WTC11 (cell line): ENCODE results near the gene EYA2. TPM values are rescaled to one million over a fixed set of nuclear protein-coding genes. Genes with fewer than 3 reads are reported as not detected.

Source experiments
- ATAC-seq: fragments of 200-7000 bp; cut with Tn5 transposase; 2 replicates; pipeline ENCODE4 v1.10.0; 2021; ENCODE audit warnings: mild to moderate bottlenecking, moderate library complexity
- CTCF ChIA-PET: fragments of 300-600 bp; sonication (Branson Sonifier 250); formaldehyde crosslinking; loops from one replicate; lab custom pipeline; 2021; ENCODE audit warnings: antibody characterized with exemption; lab: Charles Lee
- POLR2A ChIA-PET: fragments of 350-600 bp; sonication (Branson Sonifier 250); formaldehyde crosslinking; loops from one replicate; lab custom pipeline; 2021; ENCODE audit warnings: antibody characterized with exemption; lab: Charles Lee
- DNase-seq: peaks from one replicate; pipeline ENCODE4 v3.0.0; 2021; ENCODE audit warnings: low spot score
- H3K27ac Mint-ChIP-seq: 2 replicates; pipeline ENCODE4 v1.8.0; 2021; ENCODE audit warnings: mixed read lengths
- H3K27me3 Mint-ChIP-seq: 2 replicates; pipeline ENCODE4 v1.8.0; 2021; ENCODE audit warnings: low read depth, mild to moderate bottlenecking, moderate library complexity, mixed read lengths
- H3K36me3 Mint-ChIP-seq: 2 replicates; pipeline ENCODE4 v1.8.0; 2021; ENCODE audit warnings: mixed read lengths
- H3K4me1 Mint-ChIP-seq: 2 replicates; pipeline ENCODE4 v1.8.0; 2022; ENCODE audit warnings: mixed read lengths
- H3K4me3 Mint-ChIP-seq: 2 replicates; pipeline ENCODE4 v1.8.0; 2021; ENCODE audit warnings: mild to moderate bottlenecking, moderate library complexity, mixed read lengths
- H3K9me3 Mint-ChIP-seq: 2 replicates; pipeline ENCODE4 v1.8.0; 2021; ENCODE audit warnings: mixed read lengths
- CDX4 ChIP-seq: fragments of 250-450 bp; sonication (Bioruptor Pico); IDR thresholded peaks from 2 replicates; pipeline ENCODE4 v1.9.0; 2021; ENCODE audit warnings: moderate library complexity, mild to moderate bottlenecking, inconsistent platforms, borderline replicate concordance
- ELF4 ChIP-seq: sonication (generic); formaldehyde crosslinking; IDR thresholded peaks from 2 replicates; pipeline ENCODE4 v1.8.1; 2022; ENCODE audit warnings: low read depth, mild to moderate bottlenecking, moderate library complexity, missing genetic modification reagents
- ERG ChIP-seq: fragments of 250-450 bp; sonication (Bioruptor Pico); IDR thresholded peaks from 2 replicates; pipeline ENCODE4 v1.8.0; 2021; ENCODE audit warnings: mild to moderate bottlenecking
- FOXP4 ChIP-seq: sonication (generic); formaldehyde crosslinking; IDR thresholded peaks from 2 replicates; pipeline ENCODE4 v1.8.0; 2022; ENCODE audit warnings: mild to moderate bottlenecking, missing genetic modification reagents
- GRHL2 ChIP-seq: fragments of 250-450 bp; sonication (Bioruptor Pico); IDR thresholded peaks from 2 replicates; pipeline ENCODE4 v1.8.0; 2022; ENCODE audit warnings: mild to moderate bottlenecking, moderate library complexity; ENCODE audit not compliant: insufficient replicate concordance, severe bottlenecking
- IRF1 ChIP-seq: sonication (generic); formaldehyde crosslinking; IDR thresholded peaks from 2 replicates; pipeline ENCODE4 v1.8.0; 2023; ENCODE audit warnings: missing genetic modification reagents
- IRF2 ChIP-seq: sonication (generic); formaldehyde crosslinking; IDR thresholded peaks from 2 replicates; pipeline ENCODE4 v1.8.0; 2022; ENCODE audit warnings: low read depth, missing genetic modification reagents, borderline replicate concordance
- MXD4 ChIP-seq: fragments of 250-450 bp; sonication (Bioruptor Pico); IDR thresholded peaks from 2 replicates; pipeline ENCODE4 v1.8.0; 2021; ENCODE audit warnings: mild to moderate bottlenecking, moderate library complexity, borderline replicate concordance
- MYBL2 ChIP-seq: sonication (generic); formaldehyde crosslinking; IDR thresholded peaks from 2 replicates; pipeline ENCODE4 v1.8.1; 2023; ENCODE audit warnings: mild to moderate bottlenecking, moderate library complexity, missing genetic modification reagents
- NFE2L1 ChIP-seq: sonication (generic); formaldehyde crosslinking; IDR thresholded peaks from 2 replicates; pipeline ENCODE4 v1.8.1; 2023; ENCODE audit warnings: missing genetic modification reagents
- NR1H2 ChIP-seq: sonication (generic); formaldehyde crosslinking; IDR thresholded peaks from 2 replicates; pipeline ENCODE4 v1.9.0; 2021; ENCODE audit warnings: mild to moderate bottlenecking, moderate library complexity, missing genetic modification reagents
- SMAD3 ChIP-seq: sonication (generic); formaldehyde crosslinking; IDR thresholded peaks from 2 replicates; pipeline ENCODE4 v1.8.0; 2022; ENCODE audit warnings: missing genetic modification reagents, mild to moderate bottlenecking, borderline replicate concordance
- SMAD4 ChIP-seq: sonication (generic); formaldehyde crosslinking; IDR thresholded peaks from 2 replicates; pipeline ENCODE4 v1.8.0; 2022; ENCODE audit warnings: mild to moderate bottlenecking, missing genetic modification reagents
- SP1 ChIP-seq: sonication (generic); formaldehyde crosslinking; conservative IDR thresholded peaks from 2 replicates; pipeline ENCODE4 v1.8.1; 2022; ENCODE audit warnings: missing genetic modification reagents
- STAT6 ChIP-seq: sonication (generic); formaldehyde crosslinking; conservative IDR thresholded peaks from 2 replicates; pipeline ENCODE4 v1.8.1; 2023; ENCODE audit warnings: mild to moderate bottlenecking, low read depth, missing genetic modification reagents, moderate library complexity
- TCF7 ChIP-seq: sonication (generic); formaldehyde crosslinking; IDR thresholded peaks from 2 replicates; pipeline ENCODE4 v1.8.0; 2022; ENCODE audit warnings: mild to moderate bottlenecking, low read depth, missing genetic modification reagents, moderate library complexity
- ZNF219 ChIP-seq: sonication (generic); formaldehyde crosslinking; IDR thresholded peaks from 2 replicates; pipeline ENCODE4 v1.8.0; 2023; ENCODE audit warnings: missing genetic modification reagents, mild to moderate bottlenecking, borderline replicate concordance
- ZNF416 ChIP-seq: fragments of 250-450 bp; sonication (Bioruptor Pico); IDR thresholded peaks from 2 replicates; pipeline ENCODE4 v1.9.0; 2021; ENCODE audit warnings: mild to moderate bottlenecking, inconsistent platforms
- ZNF423 ChIP-seq: fragments of 250-450 bp; sonication (Bioruptor Pico); IDR thresholded peaks from 2 replicates; pipeline ENCODE4 v2.1.2; 2022; ENCODE audit warnings: mild to moderate bottlenecking, moderate library complexity
- ZNF532 ChIP-seq: fragments of 250-450 bp; sonication (Bioruptor Pico); IDR thresholded peaks from 2 replicates; pipeline ENCODE4 v1.9.0; 2021; ENCODE audit warnings: mild to moderate bottlenecking, borderline replicate concordance
- total RNA-seq: library from RNA; stranded (reverse); gene quantifications from 3 replicates; pipeline ENCODE4 v1.2.3, GENCODE V29; 2021

The EYA2 gene
- total RNA-seq, 1 experiment from 2014 or later: 1.5 TPM

- Mint-ChIP-seq H3K27me3 (no peaks in the 10 kb centered on the region), H3K4me3 (no peak overlapping the region), H3K4me1 (no peaks in the 10 kb centered on the region), H3K9me3 (peaks cover 16% of the 10 kb centered on the region), H3K36me3 (no peaks in the 10 kb centered on the region), H3K27ac (no peak overlapping the region)
- ATAC-seq (no peak), DNase-seq (no peak)
- CTCF ChIA-PET: no interaction called here
- POLR2A ChIA-PET: no interaction called here
- no peak for TF ChIP-seq MXD4
- TF ChIP-seq NFE2L1 (CRISPR knock-in tag): no peak
- no peak for TF ChIP-seq ELF4 (CRISPR knock-in tag)
- TF ChIP-seq ERG: no peak
- TF ChIP-seq ZNF423 (CRISPR knock-in tag): peak; percentile 99
Observed at GRCh38 chr20:47040506-47041125, 146.0 kb downstream of the EYA2 start.

GRCh38 chr20:47041396-47041899 lies 146.8 kb downstream of the EYA2 start:
- no peak overlapping the region for H3K27ac Mint-ChIP-seq
- H3K4me1 Mint-ChIP-seq: no peaks in the 10 kb centered on the region
- no peak for ATAC-seq
- no peak overlapping the region for H3K4me3 Mint-ChIP-seq
- H3K9me3 Mint-ChIP-seq: peaks cover 24% of the 10 kb centered on the region
- no peaks in the 10 kb centered on the region for H3K36me3 Mint-ChIP-seq
- ChIA-PET CTCF (no interaction called here), POLR2A (no interaction called here)
- H3K27me3 Mint-ChIP-seq: no peaks in the 10 kb centered on the region
- DNase-seq: no peak
- TF ChIP-seq CDX4 (CRISPR knock-in tag) (no peak), IRF1 (CRISPR knock-in tag) (no peak), SMAD4 (CRISPR knock-in tag) (no peak), ZNF219 (CRISPR knock-in tag) (no peak), STAT6 (CRISPR knock-in tag) (no peak), MYBL2 (no peak), NR1H2 (no peak), SMAD3 (no peak), ZNF416 (CRISPR knock-in tag) (no peak), IRF2 (CRISPR knock-in tag) (no peak), GRHL2 (CRISPR knock-in tag) (no peak), ZNF532 (CRISPR knock-in tag) (no peak), SP1 (CRISPR knock-in tag) (no peak), FOXP4 (CRISPR knock-in tag) (no peak), TCF7 (no peak)
